ENCODE data around the gene F7.

Gene F7

DNA sequence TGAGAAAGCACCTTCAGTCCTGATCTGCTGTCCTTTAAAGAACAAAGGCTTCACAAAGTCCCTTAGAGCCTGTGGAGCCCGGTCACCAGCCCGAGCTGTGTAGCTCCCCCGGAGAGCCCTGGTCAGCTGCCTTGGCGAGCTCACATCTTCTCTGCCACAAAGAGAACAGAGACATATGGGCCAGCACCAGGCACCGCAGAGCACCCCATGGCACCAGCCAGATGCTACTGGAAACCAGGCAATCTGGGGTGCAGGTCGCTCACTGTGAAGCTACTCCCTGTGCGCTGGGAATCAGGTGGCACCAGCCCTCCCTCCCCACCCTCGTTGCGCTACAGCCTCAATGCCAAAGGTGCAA is 44.3 kb upstream of the F7 start:
- TF ChIP-seq, protein P1, sequence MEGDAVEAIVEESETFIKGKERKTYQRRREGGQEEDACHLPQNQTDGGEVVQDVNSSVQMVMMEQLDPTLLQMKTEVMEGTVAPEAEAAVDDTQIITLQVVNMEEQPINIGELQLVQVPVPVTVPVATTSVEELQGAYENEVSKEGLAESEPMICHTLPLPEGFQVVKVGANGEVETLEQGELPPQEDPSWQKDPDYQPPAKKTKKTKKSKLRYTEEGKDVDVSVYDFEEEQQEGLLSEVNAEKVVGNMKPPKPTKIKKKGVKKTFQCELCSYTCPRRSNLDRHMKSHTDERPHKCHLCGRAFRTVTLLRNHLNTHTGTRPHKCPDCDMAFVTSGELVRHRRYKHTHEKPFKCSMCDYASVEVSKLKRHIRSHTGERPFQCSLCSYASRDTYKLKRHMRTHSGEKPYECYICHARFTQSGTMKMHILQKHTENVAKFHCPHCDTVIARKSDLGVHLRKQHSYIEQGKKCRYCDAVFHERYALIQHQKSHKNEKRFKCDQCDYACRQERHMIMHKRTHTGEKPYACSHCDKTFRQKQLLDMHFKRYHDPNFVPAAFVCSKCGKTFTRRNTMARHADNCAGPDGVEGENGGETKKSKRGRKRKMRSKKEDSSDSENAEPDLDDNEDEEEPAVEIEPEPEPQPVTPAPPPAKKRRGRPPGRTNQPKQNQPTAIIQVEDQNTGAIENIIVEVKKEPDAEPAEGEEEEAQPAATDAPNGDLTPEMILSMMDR (IDR thresholded peaks at IDR 0.05), result no peak

DNA sequence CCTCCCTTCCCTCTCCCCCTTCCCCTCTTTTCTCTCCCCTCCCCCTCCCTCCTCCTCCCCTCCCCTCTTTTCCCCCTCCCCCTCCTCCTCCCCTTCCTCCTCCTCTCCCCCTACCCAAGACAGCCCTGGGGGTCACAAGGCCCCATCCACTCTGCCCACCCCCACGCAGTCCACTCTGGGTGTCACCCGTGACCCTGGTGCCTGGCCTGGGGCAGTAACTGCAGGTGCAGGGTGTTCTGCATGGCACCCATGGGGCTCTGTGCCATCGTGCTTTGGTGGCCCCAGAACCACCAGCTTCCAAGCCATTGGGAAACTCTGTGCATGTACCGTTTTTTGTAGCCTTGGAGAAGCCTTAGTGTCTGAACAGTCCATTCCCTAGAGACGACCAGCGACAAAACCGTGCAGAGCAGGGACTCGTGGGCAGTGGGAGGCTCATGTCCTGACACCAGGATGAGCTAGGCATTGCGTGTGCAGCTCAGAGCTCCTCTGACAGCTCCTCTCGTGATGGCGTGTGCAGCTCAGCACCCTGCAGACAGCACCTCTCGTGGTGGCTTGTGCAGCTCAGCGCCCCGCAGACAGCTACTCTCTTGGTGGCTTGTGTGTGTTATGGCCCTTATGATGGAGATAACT is 43.7 kb upstream of the F7 start:
- TF ChIP-seq, protein P1 (IDR thresholded peaks at IDR 0.05), result no peak

DNA sequence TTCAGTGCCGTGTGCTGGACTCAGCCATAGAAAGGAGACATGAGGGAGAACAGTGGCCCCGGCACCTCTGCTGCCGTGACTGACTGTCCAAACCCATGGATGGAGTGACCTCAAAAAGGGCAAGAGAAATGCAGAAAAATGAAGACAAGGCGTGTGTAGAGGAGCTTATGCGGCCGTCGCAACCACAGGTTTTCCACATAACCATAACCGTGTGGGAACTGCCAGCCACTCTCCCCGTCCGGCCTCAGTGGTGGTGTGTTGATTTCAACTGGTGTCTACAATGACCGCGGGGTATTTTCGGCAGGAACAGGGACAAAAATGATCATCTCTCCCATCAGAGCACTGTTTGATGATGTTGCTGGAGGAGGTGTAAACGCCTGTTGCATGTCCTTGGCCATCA is 42.9 kb upstream of the F7 start:
- TF ChIP-seq, protein P1 (IDR thresholded peaks at IDR 0.05), result no peak

DNA sequence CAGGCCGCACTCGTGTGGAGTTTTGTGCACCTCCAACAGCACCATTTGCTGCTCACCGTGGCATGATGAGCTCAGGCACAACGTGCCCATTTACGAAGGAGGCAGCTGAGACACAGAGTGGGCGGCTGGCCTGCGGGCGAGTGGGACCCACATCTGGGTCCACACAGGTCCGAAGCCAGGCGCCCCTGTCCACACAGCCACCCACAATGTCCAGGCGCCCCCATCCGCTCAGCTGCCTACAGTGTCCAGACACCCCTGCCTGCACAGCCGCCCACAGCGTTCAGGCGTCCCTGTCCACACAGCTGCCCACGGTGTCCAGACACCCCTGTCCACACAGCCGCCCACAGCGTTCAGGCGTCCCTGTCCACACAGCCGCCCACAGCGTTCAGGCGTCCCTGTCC is 42.5 kb upstream of the F7 start:
- TF ChIP-seq, protein P1 (IDR thresholded peaks at IDR 0.05), result no peak

DNA sequence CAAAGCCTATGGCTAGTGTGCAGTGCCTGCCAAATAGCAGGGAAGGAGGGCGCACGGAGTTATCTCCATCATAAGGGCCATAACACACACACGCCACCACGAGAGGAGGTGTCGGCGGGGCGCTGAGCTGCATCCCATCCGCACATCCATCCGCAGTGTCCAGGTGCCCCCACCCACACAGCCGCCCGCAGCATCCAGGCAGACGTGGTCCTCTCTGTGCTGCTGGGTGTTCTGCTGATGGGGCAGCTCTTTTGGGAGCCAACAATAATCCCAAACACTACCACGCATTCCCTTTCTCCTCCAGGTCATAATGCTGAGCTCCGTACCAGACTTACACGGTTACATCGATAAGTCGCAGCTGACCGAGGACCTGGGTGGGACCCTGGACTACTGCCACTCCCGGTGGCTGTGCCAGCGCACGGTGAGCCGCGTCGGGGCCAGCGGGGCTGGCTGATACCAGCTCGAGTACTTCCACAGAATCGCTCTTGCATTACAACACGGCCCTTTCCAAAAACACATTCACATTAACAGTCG is 41.5 kb upstream of the F7 start:
- TF ChIP-seq, protein P1 (IDR thresholded peaks at IDR 0.05), result no peak

DNA sequence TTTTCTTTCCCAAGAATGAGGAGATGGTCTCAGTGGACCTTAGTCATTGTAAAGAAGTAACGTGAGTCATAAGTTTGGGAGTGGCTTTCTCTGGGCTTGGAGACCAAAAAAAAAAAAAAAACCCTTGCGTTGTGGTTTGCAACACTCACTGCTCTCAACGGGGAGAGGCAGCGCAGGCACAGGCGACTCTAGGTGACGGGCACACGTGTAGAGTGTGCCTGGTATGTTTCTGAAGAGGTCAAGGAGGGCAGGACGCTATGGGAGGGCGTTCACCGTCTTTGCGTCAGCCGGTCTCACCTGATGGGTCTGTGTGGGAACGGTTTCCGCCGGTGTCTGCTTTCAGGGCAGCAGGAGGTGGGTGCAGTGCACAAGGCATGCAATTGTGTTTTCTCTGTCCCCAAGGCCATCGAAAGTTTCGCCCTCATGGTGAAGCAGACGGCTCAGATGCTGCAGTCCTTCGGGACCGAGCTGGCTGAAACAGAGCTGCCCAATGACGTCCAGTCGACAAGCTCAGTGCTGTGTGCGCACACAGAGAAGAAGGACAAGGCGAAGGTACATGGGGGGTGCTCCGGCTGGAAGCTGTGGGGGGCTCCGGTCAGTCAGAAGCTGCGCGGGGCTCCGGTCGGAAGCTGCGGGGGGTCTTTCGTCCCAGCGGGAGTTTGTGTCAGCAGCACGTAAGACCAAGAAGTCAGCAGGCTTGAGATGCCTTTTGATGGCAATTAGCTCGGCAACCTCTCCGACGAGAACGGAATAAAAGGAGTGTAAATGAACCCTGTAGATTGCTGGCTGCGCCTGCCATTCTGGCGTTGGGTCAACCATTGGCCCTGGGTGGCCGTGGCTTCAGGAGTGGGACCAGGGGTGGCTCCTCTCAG is 40.8 kb upstream of the F7 start:
- TF ChIP-seq, protein P1 (IDR thresholded peaks at IDR 0.05), result no peak

DNA sequence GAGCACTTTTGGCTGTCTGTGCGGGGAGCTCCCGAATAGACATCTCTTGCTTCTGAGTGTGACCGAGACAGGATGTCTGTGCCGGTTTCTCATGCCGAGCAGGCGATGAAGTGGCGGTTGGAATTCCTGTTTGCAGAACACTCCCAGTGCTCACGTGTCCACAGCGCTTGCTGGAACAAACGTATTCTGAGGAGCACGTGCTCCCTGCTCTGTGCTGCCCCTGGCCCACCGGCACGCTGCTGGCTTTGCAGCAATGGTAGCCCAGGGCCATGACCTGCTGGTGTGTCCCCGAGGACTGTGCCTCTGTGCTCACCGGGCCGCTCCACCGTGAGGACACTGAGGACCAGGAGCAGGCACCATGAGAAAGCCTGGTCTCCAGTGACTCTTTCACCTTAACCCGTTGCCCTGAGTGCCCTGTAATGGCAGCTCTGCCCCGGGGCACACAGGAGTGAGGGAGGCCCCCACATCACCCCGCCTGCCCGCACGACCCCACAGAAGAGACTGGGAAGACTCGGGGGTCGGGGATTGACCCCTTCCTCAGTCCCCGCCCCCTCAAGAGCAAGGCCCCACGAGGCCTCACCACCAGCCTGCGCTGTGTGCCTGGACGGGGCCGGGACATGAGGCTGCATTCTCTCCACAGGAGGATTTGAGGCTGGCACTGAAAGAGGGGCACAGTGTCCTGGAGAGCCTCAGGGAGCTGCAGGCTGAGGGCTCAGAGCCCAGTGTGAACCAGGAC is 40.0 kb upstream of the F7 start:
- TF ChIP-seq, protein P1 (IDR thresholded peaks at IDR 0.05), result no peak
